Neural cell (in vitro differentiated cells): ENCODE measurements around the gene MAP1LC3A. TPM values are rescaled to one million over a fixed set of nuclear protein-coding genes. Genes with fewer than 3 reads are reported as not detected.

Experiments used
- H2AFZ ChIP-seq: fragments of 200-600, 300-800 bp; sonication (generic), shearing (Covaris generic); 2 replicates; pipeline ENCODE4 v1.6.0; 2014; ENCODE audit warnings: low read depth, mild to moderate bottlenecking, antibody characterized with exemption, low read length, moderate library complexity
- H3F3A ChIP-seq: fragments of 200-600 bp; shearing (Covaris generic); 2 replicates; pipeline ENCODE4 v1.6.1; 2016; ENCODE audit warnings: mild to moderate bottlenecking, moderate library complexity, mixed read lengths, antibody characterized with exemption, low read length; ENCODE audit not compliant: insufficient read depth, poor library complexity, severe bottlenecking
- H3K27ac ChIP-seq: fragments of 200-600, 300-800 bp; sonication (generic), shearing (Covaris generic); 2 replicates; pipeline ENCODE4 v1.5.1; 2014; ENCODE audit warnings: mild to moderate bottlenecking, low read length, moderate library complexity
- H3K27me3 ChIP-seq: fragments of 300-800, 200-600 bp; sonication (generic), shearing (Covaris generic); 2 replicates; pipeline ENCODE4 v1.6.0; 2014; ENCODE audit warnings: mild to moderate bottlenecking, low read depth, low read length, moderate library complexity; ENCODE audit not compliant: insufficient read depth
- H3K36me3 ChIP-seq: fragments of 300-800, 200-600 bp; sonication (generic), shearing (Covaris generic); 2 replicates; pipeline ENCODE4 v1.5.1; 2014; ENCODE audit warnings: mild to moderate bottlenecking, antibody characterized with exemption, low read length, moderate library complexity; ENCODE audit not compliant: insufficient read depth
- H3K4me2 ChIP-seq: fragments of 300-800, 200-600 bp; sonication (generic), shearing (Covaris generic); 2 replicates; pipeline ENCODE4 v1.6.0; 2014; ENCODE audit warnings: mild to moderate bottlenecking, low read length
- H3K4me3 ChIP-seq: fragments of 300-800, 200-600 bp; sonication (generic), shearing (Covaris generic); 2 replicates; pipeline ENCODE4 v1.5.1; 2014; ENCODE audit warnings: mild to moderate bottlenecking, low read length, moderate library complexity
- H3K79me2 ChIP-seq: fragments of 200-600 bp; shearing (Covaris generic); replicated peaks from 2 replicates; pipeline ENCODE4 v1.6.0; 2014; ENCODE audit warnings: mild to moderate bottlenecking, low read length, moderate library complexity; ENCODE audit not compliant: insufficient read depth
- H3K9ac ChIP-seq: fragments of 300-800, 200-600 bp; sonication (generic), shearing (Covaris generic); 2 replicates; pipeline ENCODE4 v1.6.1; 2016; ENCODE audit warnings: mild to moderate bottlenecking, low read length, mixed read lengths
- H3K9me2 ChIP-seq: fragments of 200-600 bp; shearing (Covaris generic); 2 replicates; pipeline ENCODE4 v1.6.1; 2016; ENCODE audit warnings: mild to moderate bottlenecking, low read length, mixed read lengths; ENCODE audit not compliant: insufficient read depth
- H3K9me3 ChIP-seq: fragments of 200-600, 300-800 bp; sonication (generic), shearing (Covaris generic); 2 replicates; pipeline ENCODE4 v1.6.1; 2016; ENCODE audit warnings: mild to moderate bottlenecking, mixed run types, low read length, moderate library complexity, mixed read lengths
- H4K20me1 ChIP-seq: fragments of 200-600 bp; shearing (Covaris generic); 2 replicates; pipeline ENCODE4 v1.6.1; 2016; ENCODE audit warnings: mild to moderate bottlenecking, mixed run types; ENCODE audit not compliant: insufficient read depth
- EP300 ChIP-seq: fragments of 450-650 bp; conservative IDR thresholded peaks from 2 replicates; pipeline ENCODE4 v1.6.1; 2014; ENCODE audit warnings: antibody characterized with exemption, mild to moderate bottlenecking, moderate library complexity; ENCODE audit not compliant: poor library complexity, severe bottlenecking
- EZH2 ChIP-seq: fragments of 200-600, 300-800 bp; shearing (Covaris generic), sonication (generic); IDR thresholded peaks from 2 replicates; pipeline ENCODE4 v1.6.1; 2014; ENCODE audit warnings: antibody characterized with exemption, low read length, borderline replicate concordance, mild to moderate bottlenecking; ENCODE audit not compliant: insufficient read depth, poor library complexity, severe bottlenecking
- MXI1 ChIP-seq: fragments of 450-650 bp; conservative IDR thresholded peaks from 2 replicates; pipeline ENCODE4 v1.6.1; 2014; ENCODE audit warnings: antibody characterized with exemption, mild to moderate bottlenecking; ENCODE audit not compliant: poor library complexity, severe bottlenecking
- POLR2AphosphoS5 ChIP-seq: IDR thresholded peaks from 2 replicates; pipeline ENCODE4 v1.6.1; 2012
- RAD21 ChIP-seq: fragments of 450-650 bp; conservative IDR thresholded peaks from 2 replicates; pipeline ENCODE4 v1.6.1; 2014; ENCODE audit warnings: antibody characterized with exemption, mild to moderate bottlenecking, moderate library complexity
- SMC3 ChIP-seq: fragments of 450-650 bp; conservative IDR thresholded peaks from 2 replicates; pipeline ENCODE4 v1.6.1; 2014; ENCODE audit warnings: antibody characterized with exemption, mild to moderate bottlenecking, moderate library complexity; ENCODE audit not compliant: poor library complexity
- TAF1 ChIP-seq: IDR thresholded peaks from 2 replicates; pipeline ENCODE4 v1.6.1; 2012; ENCODE audit warnings: low read depth
- polyA plus RNA-seq: library from polyadenylated mRNA; depleted of rRNA; stranded (reverse); fragments of >200 nt; gene quantifications from 2 replicates; pipeline ENCODE4 v1.2.3, GENCODE V29; 2014
- TF ChIP-seq, protein P1 (sequence below): IDR thresholded peaks from 2 replicates; pipeline ENCODE4 v1.6.1; 2012; ENCODE audit warnings: borderline replicate concordance
- TF ChIP-seq, protein P2 (sequence below): fragments of 450-650 bp; IDR thresholded peaks from 2 replicates; pipeline ENCODE4 v1.5.1; 2014; ENCODE audit warnings: antibody characterized with exemption, mild to moderate bottlenecking, moderate library complexity; ENCODE audit not compliant: poor library complexity, severe bottlenecking

MAP1LC3A gene
- polyA plus RNA-seq, 1 donor from 2014 or later: 56.2 TPM

DNA sequence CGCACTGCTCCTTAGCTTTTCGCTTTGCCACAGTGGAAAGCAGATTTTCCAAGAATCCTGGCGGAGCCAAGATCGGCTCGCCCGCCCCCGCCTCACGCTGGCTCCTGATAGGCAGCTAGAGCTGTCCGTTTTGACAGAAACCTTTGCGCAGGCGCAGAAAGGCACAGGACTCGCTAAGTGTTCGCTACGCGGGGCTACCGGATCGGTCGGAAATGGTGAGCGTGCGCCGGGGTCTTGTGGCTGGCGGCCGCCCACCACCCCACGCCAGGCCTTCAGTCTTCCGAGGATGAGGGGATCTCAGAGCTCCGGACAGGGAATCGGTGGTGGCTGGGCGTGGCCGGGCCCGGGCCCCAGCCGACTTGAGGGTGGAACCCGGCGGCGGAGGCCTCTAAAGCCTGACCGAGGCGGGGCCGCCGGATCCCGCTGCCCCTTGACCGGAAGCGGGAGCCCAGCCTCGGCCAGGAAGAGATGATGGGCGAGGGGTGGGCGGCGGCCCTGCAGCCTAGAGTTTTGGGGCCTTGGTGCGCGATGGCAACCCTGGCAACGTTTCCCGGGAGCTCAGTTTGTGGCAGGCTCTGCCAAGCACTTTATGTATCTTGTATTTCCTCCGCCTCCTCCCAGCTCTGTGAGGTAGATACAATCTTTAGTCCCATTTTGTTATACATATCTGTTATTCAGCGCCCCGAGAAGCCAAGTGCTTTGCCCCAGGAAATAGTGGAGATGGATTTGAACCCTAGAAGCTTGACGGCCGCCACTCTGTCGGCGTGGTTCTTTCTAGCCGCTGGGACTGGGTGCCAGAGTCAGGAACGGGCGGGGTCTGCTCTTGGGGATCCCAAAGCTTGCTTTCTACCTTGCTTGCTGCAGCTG is 42.0 kb upstream of the MAP1LC3A start, which contains the start of gene DYNLRB1:
DYNLRB1 (plus strand) TSS at position 176 of the 867 bp plus-strand sequence; CDS start at position 213, 37 bp downstream.
- peak within 1 kb of the TSS; percentile 76 for H3K4me2 ChIP-seq
- peak within 1 kb of the TSS; percentile 86 for H3K4me3 ChIP-seq
- H2AFZ ChIP-seq: peak within 1 kb of the TSS; percentile 63
- no peaks in the 10 kb centered on the region for H3K9me2 ChIP-seq
- H3K27ac ChIP-seq: peak within 1 kb of the TSS; percentile 85
- H3F3A ChIP-seq: peaks cover 3% of the 10 kb centered on the region
- H3K36me3 ChIP-seq: no peaks in the 10 kb centered on the region
- TF ChIP-seq POLR2AphosphoS5 (peak; percentile 94), EP300 (peak; percentile 34), SMC3 (peak; percentile 17), TAF1 (peak; percentile 79), EZH2 (no peak), MXI1 (no peak)
- TF ChIP-seq, protein P1, sequence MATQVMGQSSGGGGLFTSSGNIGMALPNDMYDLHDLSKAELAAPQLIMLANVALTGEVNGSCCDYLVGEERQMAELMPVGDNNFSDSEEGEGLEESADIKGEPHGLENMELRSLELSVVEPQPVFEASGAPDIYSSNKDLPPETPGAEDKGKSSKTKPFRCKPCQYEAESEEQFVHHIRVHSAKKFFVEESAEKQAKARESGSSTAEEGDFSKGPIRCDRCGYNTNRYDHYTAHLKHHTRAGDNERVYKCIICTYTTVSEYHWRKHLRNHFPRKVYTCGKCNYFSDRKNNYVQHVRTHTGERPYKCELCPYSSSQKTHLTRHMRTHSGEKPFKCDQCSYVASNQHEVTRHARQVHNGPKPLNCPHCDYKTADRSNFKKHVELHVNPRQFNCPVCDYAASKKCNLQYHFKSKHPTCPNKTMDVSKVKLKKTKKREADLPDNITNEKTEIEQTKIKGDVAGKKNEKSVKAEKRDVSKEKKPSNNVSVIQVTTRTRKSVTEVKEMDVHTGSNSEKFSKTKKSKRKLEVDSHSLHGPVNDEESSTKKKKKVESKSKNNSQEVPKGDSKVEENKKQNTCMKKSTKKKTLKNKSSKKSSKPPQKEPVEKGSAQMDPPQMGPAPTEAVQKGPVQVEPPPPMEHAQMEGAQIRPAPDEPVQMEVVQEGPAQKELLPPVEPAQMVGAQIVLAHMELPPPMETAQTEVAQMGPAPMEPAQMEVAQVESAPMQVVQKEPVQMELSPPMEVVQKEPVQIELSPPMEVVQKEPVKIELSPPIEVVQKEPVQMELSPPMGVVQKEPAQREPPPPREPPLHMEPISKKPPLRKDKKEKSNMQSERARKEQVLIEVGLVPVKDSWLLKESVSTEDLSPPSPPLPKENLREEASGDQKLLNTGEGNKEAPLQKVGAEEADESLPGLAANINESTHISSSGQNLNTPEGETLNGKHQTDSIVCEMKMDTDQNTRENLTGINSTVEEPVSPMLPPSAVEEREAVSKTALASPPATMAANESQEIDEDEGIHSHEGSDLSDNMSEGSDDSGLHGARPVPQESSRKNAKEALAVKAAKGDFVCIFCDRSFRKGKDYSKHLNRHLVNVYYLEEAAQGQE: peak; percentile 100
- TF ChIP-seq, protein P2, sequence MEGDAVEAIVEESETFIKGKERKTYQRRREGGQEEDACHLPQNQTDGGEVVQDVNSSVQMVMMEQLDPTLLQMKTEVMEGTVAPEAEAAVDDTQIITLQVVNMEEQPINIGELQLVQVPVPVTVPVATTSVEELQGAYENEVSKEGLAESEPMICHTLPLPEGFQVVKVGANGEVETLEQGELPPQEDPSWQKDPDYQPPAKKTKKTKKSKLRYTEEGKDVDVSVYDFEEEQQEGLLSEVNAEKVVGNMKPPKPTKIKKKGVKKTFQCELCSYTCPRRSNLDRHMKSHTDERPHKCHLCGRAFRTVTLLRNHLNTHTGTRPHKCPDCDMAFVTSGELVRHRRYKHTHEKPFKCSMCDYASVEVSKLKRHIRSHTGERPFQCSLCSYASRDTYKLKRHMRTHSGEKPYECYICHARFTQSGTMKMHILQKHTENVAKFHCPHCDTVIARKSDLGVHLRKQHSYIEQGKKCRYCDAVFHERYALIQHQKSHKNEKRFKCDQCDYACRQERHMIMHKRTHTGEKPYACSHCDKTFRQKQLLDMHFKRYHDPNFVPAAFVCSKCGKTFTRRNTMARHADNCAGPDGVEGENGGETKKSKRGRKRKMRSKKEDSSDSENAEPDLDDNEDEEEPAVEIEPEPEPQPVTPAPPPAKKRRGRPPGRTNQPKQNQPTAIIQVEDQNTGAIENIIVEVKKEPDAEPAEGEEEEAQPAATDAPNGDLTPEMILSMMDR: no peak
- no peaks in the 10 kb centered on the region for H4K20me1 ChIP-seq
- peak within 1 kb of the TSS; percentile 85 for H3K9ac ChIP-seq
- H3K27me3 ChIP-seq: no peaks in the 10 kb centered on the region
- no peaks in the 10 kb centered on the region for H3K9me3 ChIP-seq
- peaks cover 38% of the 10 kb centered on the region for H3K79me2 ChIP-seq

DNA sequence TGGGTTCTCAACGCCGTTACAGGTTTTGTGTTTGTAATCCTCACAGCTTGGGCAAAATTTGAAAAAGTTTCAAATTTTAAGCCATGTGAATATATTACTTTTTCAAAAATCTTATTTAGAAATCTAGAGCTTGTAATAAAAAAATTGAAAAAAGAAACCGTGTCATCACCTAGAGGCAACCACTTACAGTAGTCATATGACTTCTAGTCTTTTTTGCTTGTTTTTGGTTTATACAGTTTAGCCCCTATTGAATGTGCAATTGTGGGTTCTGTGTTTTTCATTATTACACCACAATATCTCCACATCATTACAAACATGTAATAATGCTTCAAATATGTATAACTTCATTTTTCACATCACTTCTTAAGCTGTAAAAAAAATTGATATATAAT is 41.4 kb upstream of the MAP1LC3A start:
- Histone ChIP-seq H3K36me3 (no peaks in the 10 kb centered on the region), H2AFZ (peak overlapping the region; percentile 63), H3K27me3 (no peaks in the 10 kb centered on the region), H3K9me3 (no peaks in the 10 kb centered on the region), H3K4me2 (peak overlapping the region; percentile 76), H3K4me3 (peak overlapping the region; percentile 86), H3K9ac (peak overlapping the region; percentile 85), H4K20me1 (no peaks in the 10 kb centered on the region), H3K9me2 (no peaks in the 10 kb centered on the region), H3F3A (peaks cover 3% of the 10 kb centered on the region), H3K79me2 (peaks cover 43% of the 10 kb centered on the region), H3K27ac (peak overlapping the region; percentile 85)
- TF ChIP-seq SMC3 (no peak), POLR2AphosphoS5 (no peak), EP300 (no peak), EZH2 (no peak), MXI1 (no peak), TAF1 (no peak), RAD21 (no peak)
- TF ChIP-seq, protein P1: no peak
- TF ChIP-seq, protein P2: no peak
